Ectodermal cell (in vitro differentiated cells): Measurements from ENCODE around the gene STX8.

Experiments
- H3K27ac ChIP-seq: 2 replicates; pipeline ENCODE4 v1.7.0; 2013; ENCODE audit warnings: mild to moderate bottlenecking, low read depth, low read length; ENCODE audit not compliant: insufficient read depth, poor library complexity, severe bottlenecking
- H3K27me3 ChIP-seq: 2 replicates; pipeline ENCODE4 v1.7.0; 2013; ENCODE audit warnings: mild to moderate bottlenecking, low read length; ENCODE audit not compliant: insufficient read depth, control insufficient read depth, poor library complexity, severe bottlenecking
- H3K36me3 ChIP-seq: one replicate; pipeline ENCODE4 v1.7.0; 2013; ENCODE audit warnings: low read length; ENCODE audit not compliant: control insufficient read depth, insufficient read depth
- H3K4me1 ChIP-seq: one replicate; pipeline ENCODE4 v1.7.0; 2013; ENCODE audit warnings: low read length; ENCODE audit not compliant: control insufficient read depth, insufficient read depth
- H3K4me3 ChIP-seq: 2 replicates; pipeline ENCODE4 v1.7.0; 2013; ENCODE audit warnings: low read depth, low read length, control low read depth; ENCODE audit not compliant: insufficient read depth
- H3K9me3 ChIP-seq: 2 replicates; pipeline ENCODE4 v1.7.0; 2013; ENCODE audit warnings: mild to moderate bottlenecking, low read length, moderate library complexity; ENCODE audit not compliant: control insufficient read depth
- WGBS, 2 experiments: methylation state at CpG; one replicate each; pipeline ENCODE4 v1.1.7; 2013; ENCODE audit warnings: missing lambda C conversion rate in 2 of 2; 5-methylcytosine and 5-hydroxymethylcytosine counted together

STX8 gene

DNA sequence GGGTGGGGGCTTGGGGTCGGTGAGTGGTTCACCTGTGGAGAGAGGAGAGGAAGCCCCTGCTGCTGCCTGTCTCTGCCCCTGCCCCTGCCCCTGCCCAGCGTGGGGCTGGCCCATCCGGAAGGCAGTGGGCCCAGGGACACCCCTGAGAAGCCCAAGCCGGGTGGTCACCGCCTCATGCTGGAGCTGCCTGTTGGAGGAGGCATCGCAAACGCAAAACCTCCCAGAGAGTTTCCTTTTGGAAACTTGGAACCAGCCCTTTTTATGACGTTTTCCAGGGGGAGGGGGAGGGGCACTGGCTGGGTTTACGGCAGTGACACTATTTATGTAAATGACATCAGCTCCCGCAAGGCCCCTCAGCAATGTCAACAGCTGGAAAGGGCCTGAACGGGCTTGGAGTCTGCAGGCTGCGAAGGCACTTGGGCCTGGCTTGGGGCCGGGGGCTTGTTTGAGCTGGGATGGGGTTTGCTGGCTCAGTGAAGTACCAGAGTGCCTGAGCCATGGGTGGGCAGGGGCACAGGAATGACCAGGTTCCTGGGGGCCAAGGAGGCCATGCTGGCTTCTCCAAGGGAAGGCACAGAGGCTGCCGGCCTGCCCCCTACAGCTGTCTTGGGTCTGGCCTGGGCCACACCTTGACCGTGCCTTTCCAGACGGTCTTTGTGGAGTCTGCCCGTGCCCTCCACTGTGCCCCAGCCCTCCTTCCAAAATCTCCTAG, 334.8 kb downstream of the STX8 start:
- Histone ChIP-seq H3K4me3 (no peak overlapping the region), H3K27ac (no peak overlapping the region), H3K27me3 (peaks cover 39% of the 10 kb centered on the region), H3K9me3 (no peaks in the 10 kb centered on the region), H3K36me3 (no peaks in the 10 kb centered on the region), H3K4me1 (peaks cover 37% of the 10 kb centered on the region)
- 33 to 36% methylated on average over 17 of the region's 17 CpGs for WGBS, 2 experiments

DNA sequence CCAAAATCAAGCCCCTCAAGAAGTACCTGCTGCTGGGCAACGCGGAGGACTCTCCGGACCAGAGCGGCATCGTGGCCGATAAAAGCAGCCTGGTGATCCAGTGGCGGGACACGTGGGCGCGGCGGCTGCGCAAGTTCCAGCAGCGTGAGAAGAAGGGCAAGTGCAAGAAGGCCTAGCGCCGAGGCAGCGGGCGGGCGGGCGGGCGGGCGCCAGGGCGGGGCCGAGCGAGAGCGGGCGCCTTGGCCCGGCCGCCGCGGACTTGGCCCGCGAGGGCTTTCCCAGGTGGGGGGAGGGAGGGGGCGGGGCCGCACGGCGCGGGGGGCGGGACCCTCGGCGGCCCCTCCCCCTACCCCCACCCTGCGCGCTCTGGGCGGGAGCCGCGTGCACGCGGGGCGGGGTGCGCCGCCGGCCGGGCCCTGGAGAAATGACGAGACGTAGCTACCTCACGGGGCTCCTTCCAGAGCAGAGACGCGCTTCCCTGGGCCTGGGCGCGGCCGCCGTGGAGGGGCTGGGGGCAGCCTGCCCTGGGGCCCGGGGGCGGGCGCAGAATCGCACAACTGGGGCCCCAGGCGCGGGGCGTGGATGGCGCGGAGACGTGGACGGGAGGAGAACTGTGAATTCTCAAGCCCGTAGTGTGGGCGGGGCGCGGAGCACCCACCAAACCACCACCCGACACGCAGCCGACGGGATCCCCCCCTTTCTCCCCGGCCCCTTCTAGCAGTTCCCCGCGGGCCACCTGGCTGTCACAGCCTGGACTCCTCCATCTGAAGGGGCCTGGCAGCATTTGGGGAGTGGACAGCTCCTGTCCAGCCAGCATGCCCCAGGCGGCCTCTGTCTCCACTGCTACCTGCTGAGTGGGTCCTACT, 335.6 kb downstream of the STX8 start:
- peak overlapping the region; percentile 27 for H3K4me3 ChIP-seq
- WGBS, 2 experiments, result 3% methylated on average over 83 to 84 of the region's 84 CpGs
- peaks cover 39% of the 10 kb centered on the region for H3K27me3 ChIP-seq
- no peaks in the 10 kb centered on the region for H3K9me3 ChIP-seq
- H3K27ac ChIP-seq, result no peak overlapping the region
- no peaks in the 10 kb centered on the region for H3K36me3 ChIP-seq
- H3K4me1 ChIP-seq, result peaks cover 37% of the 10 kb centered on the region

DNA sequence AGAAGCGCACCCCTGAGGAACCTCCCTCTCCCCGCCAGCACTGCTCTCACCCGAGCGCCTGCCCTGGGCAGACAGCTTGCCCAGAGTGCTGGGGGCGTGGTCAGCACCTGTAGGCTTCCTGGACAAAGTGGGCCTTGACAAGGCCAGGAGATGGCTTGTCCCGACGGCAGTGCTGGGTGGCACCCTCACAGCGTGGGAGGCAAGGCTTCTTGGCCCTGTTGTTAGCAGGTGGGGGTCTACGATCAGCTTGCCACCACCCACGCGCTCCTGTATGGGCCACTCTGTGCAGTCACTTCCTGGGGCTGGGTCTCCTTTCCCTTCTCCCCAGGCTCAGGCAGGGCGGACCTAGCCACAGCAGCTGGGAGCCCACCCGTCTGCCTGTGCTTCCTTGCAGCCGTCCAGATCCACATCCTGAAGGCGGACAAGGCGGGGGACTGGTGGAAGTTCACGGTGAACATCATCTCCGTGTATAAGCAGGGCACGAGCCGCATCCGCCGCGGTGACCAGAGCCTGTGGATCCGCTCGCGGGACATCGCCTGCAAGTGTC, 336.3 kb downstream of the STX8 start:
- Histone ChIP-seq H3K4me3 (peak overlapping the region; percentile 16), H3K4me1 (peaks cover 33% of the 10 kb centered on the region)

DNA sequence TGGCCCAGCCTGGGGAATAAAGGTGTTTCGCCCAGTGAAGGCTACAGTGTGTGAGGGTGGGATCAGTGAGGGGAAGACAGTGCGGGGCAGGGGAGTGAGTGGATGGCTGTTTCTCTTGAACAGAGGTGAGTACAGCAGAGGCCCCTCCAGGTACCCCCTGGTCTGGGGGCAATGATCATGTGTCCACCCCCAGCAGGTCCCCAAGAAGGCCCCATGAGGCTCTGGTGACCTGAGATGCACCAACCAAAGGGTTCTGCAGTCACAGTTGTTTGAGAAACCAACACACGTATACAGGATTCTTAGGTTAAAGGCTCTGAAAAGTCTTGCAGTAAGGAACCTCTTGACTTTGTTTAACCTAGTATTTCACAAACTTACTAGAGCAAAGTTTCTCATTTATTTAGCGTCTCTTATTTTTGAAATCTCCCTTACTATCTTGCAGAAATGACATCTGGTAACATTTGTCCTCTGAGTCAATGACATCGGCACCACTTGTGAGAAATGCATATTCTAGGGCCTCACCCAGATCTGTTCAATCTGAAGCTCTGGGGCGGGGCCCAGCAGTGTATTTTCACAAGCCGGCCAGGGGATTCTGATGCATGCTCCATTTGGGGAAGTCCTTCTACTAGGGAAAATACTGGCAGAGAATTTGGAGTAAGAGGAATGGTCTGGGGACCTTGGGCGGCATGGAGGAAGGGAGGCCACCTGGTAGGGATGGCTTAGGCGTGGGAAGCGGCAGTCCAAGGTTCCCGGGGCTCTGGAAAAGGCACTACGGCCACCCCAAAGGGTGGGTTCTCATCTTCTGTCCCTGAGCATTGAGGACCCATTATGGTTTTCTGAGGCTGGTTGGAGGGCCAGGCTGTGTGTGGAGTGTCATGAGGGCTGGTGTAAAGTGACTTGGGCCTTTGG, 337.0 kb downstream of the STX8 start:
- Histone ChIP-seq H3K27me3 (peaks cover 39% of the 10 kb centered on the region), H3K4me1 (peaks cover 33% of the 10 kb centered on the region), H3K9me3 (no peaks in the 10 kb centered on the region), H3K27ac (no peak overlapping the region), H3K36me3 (no peaks in the 10 kb centered on the region), H3K4me3 (no peak overlapping the region)
- 89 to 90% methylated on average over 12 of the region's 12 CpGs for WGBS, 2 experiments

More for the DNA sequence above, 336.3 kb downstream of the STX8 start:
- no peak overlapping the region for H3K27ac ChIP-seq
- 46 to 48% methylated on average over 27 of the region's 27 CpGs for WGBS, 2 experiments
- no peaks in the 10 kb centered on the region for H3K36me3 ChIP-seq
- H3K27me3 ChIP-seq, result peaks cover 39% of the 10 kb centered on the region
- H3K9me3 ChIP-seq, result no peaks in the 10 kb centered on the region

DNA sequence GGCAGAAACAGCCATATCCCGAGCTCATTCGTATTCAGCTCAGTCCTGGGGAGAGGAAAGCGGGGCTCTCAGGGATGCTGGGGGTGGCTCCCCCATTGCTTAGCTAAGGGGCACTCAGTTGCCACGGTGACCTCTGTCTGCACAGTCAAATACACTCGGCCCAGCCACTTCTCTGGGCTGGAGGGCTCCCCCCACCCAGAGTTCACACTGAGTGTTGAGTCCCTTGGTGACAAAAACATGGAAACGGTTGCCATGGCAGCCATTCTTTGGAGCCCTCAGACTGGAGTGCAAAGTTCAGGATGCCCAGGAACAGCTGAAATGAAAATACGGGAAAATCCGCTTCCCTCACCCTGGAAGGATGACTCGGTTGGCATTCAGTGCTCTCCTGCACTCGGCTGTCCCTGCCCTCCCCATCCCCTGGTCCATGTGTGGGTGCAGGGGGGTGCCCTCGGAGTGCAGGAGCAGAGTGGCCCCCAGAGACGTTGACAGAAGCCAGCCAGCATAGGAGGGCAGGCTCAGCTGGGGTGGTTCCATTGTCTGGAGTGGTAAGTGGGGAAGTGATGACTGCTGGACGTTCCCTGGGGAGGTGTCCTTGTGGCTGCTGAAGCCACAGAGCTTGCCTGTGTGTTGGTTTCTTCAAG, 337.8 kb downstream of the STX8 start:
- 88 to 92% methylated on average over 13 of the region's 13 CpGs for WGBS, 2 experiments
- Histone ChIP-seq H3K27ac (no peak overlapping the region), H3K9me3 (no peaks in the 10 kb centered on the region), H3K27me3 (peaks cover 39% of the 10 kb centered on the region), H3K36me3 (no peaks in the 10 kb centered on the region), H3K4me1 (peaks cover 29% of the 10 kb centered on the region), H3K4me3 (no peak overlapping the region)

DNA sequence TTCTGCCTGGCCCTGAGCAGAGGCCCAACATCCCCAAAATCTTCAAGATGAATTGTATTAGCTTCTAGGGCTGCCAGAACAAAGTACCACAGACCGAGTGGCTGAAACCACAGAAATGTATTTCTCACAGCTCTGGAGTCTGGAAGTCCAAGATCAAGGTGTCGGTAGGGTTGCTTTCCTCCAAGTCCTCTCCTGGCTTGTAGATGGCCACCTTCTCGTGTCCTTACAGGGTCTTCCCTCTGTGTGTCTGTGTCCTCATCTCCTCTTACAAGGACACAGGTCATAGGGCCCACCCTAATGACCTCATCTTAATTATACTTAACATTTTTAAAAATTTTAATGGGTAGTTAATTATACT, 338.6 kb downstream of the STX8 start:
- no peak overlapping the region for H3K4me3 ChIP-seq
- no peaks in the 10 kb centered on the region for H3K9me3 ChIP-seq
- no peak overlapping the region for H3K27ac ChIP-seq
- H3K27me3 ChIP-seq, result peaks cover 37% of the 10 kb centered on the region
- 93% methylated on average over 3 of the region's 3 CpGs for WGBS, 2 experiments
- H3K4me1 ChIP-seq, result peaks cover 25% of the 10 kb centered on the region
- H3K36me3 ChIP-seq, result no peaks in the 10 kb centered on the region

DNA sequence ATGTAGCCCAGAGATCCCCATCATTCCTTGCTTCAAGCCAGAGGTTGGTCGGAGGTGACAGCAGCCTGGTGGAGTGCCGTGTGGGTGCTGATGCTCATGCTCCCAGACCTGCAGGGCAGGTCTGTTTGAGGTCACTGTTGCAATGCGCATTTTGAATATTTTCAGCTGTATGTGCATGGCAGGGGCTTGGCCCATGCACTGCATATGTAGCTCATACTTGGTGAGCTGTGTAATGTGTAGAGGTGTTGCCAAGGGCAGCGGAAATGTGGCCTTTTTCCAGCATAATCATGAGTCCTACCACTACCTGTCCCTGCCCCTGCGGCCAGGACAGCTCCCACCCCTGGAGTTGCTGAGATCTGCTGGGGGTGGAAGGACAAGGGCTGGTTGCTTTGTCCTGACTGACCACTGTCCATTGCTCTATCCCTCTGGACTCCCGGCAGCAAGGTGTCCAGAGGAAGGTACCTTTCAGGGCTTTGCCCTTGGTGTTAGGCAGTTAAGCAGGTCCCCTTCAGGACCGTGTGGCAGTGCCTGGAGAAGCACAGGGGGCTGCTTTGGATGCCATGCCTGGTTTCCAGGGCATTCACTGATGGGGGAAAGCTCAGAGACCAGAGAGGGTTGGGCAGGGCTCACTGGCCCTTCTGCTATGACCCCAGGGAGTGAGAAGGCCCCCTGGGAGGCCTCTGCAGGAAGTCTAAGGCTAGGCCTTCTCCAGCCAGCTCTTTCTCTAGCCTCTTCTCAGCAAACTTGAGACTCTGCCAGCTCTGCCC, 339.2 kb downstream of the STX8 start:
- H3K4me3 ChIP-seq, result no peak overlapping the region
- H3K9me3 ChIP-seq, result no peaks in the 10 kb centered on the region
- peaks cover 20% of the 10 kb centered on the region for H3K4me1 ChIP-seq
- WGBS, 2 experiments, result 89 to 94% methylated on average over 7 of the region's 7 CpGs
- no peaks in the 10 kb centered on the region for H3K36me3 ChIP-seq
- peaks cover 33% of the 10 kb centered on the region for H3K27me3 ChIP-seq
- no peak overlapping the region for H3K27ac ChIP-seq

DNA sequence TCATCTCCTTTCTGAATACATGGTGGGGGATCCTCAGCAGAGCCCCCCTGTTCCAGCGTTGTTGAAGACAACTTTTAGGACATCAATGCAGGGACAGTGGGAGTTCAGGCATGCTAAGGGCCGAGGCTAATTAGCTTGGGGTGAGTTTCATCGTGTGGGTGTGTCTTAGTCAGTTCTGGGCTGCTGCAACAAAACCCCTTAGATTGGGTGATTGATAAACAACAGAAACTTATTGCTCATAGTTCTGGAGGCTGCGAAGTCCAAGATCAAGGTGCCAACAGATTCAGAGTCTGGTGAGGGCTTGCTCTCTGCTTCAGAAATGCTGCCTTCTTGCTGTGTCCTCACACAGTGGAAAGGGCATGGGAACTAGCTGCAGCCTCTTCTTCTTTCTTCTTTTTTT, 340.3 kb downstream of the STX8 start:
- H3K9me3 ChIP-seq, result no peaks in the 10 kb centered on the region
- no peaks in the 10 kb centered on the region for H3K36me3 ChIP-seq
- H3K4me1 ChIP-seq, result peaks cover 12% of the 10 kb centered on the region
- H3K4me3 ChIP-seq, result no peak overlapping the region
- no peak overlapping the region for H3K27ac ChIP-seq
- 89 to 91% methylated on average over 4 of the region's 4 CpGs for WGBS, 2 experiments
- H3K27me3 ChIP-seq, result peaks cover 25% of the 10 kb centered on the region

DNA sequence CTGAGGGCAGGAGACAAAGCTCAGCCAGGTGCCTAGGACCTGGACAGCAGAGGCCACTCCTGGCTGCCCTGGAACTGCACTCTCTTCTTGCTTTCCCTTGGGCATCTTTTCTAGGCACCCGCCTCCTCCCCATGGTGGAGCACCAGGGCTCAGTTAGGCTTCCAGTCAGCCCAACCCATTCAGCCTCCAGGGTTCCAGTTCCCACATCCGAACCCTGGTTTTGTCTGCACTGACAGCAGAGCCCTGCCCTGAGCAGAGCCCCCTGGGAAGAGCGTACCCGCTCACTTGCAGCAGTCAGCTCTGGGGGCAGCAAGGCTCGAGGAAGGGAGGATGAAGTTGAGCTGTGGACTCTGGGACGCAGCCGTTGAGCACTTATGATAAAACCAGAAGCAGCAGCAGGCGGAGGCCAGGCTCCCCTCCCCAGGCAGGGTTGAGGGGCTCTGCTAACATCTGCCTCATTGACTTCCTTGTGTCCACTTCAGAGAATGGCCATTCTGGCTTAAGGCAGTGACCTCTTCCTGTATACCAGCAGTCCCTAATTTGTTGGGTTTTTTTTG, 341.2 kb downstream of the STX8 start:
- Histone ChIP-seq H3K4me1 (peaks cover 8% of the 10 kb centered on the region), H3K36me3 (no peaks in the 10 kb centered on the region), H3K27ac (no peak overlapping the region), H3K27me3 (peaks cover 17% of the 10 kb centered on the region), H3K4me3 (no peak overlapping the region), H3K9me3 (no peaks in the 10 kb centered on the region)
- WGBS, 2 experiments, result 84 to 86% methylated on average over 8 of the region's 8 CpGs
